ENCODE measurements around the gene COL20A1.

Gene COL20A1

DNA sequence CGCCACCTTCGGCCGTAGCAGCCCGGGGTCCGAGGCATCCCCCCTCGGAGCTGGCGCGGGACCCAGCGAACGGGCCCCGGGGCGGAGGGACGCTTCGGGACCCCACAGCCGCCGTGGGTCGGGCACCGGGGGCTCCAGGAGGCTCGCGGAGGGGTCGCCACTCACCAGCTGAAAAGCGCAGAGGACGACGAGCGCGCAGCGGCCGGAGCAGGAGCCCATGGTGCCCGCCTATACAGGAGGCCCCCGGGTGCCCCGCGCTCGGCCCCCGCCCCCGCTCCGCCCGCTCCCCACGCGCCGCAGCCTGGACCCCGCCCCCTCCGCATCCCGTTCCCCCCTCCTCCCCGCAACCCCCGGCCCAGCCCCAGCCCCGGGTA lies 38.8 kb upstream of the COL20A1 start, which contains the start of gene NKAIN4:
Gene NKAIN4, minus strand, starts transcription at position 232 of the 374 bp plus-strand sequence. Its CDS starts 13 bp downstream, at position 219.
- Histone ChIP-seq H3K9ac (ENCODE audit: low read length) (no peak within 1 kb of the TSS), H3K4me1 (ENCODE audit: control insufficient read depth, insufficient read depth, low read length) (no peaks in the 10 kb centered on the region), H3K9me3 (ENCODE audit: control insufficient read depth, low read length) (no peaks in the 10 kb centered on the region), H3K36me3 (ENCODE audit: control insufficient read depth, insufficient read depth, low read length) (no peaks in the 10 kb centered on the region), H3K4me3 (ENCODE audit: low read length) (no peak within 1 kb of the TSS), H3K27me3 (ENCODE audit: control insufficient read depth, insufficient read depth, low read length) (peaks cover 51% of the 10 kb centered on the region)

DNA sequence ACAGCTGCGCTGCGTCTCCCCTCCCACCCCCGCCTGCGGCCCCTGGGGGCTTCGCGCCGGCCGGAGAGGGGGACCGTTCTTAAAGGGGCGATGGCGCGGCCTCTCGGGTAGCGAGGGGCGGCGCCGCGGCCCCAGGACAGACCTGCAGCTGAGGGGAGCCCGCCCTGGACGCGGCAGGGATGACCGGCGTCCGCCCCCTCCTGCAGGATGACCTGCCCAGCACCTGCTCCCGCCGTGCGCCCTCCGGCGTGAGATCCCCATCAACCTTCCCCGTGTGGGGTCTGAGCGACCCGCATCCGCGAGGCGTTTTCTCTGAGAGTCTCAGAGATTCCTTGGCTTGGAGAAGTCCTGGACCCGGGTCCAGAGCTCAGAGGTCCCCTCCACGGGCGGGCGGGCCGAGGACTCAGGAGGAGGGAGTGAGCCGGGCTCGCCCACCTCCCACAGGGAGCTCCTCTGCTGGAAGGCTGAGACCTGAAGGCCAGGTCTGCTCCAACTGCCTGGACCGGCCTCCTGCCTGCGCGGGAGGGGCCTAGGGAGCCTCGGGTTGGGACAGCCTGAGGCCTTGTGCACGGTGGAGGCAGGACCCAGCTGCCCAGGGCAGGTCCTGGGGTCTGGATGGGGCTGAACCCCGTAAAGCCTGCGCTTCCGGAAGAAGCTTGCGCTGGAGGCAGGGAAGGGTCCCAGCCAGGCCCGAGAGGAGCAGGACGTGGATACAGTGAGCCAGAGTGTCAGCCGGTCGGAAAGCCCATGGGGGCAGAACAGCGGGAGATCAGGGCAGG lies 38.2 kb upstream of the COL20A1 start:
- Histone ChIP-seq H3K27me3 (ENCODE audit: control insufficient read depth, insufficient read depth, low read length) (peaks cover 48% of the 10 kb centered on the region), H3K9ac (ENCODE audit: low read length) (no peak overlapping the region), H3K9me3 (ENCODE audit: control insufficient read depth, low read length) (no peaks in the 10 kb centered on the region), H3K4me3 (ENCODE audit: low read length) (no peak overlapping the region), H3K4me1 (ENCODE audit: control insufficient read depth, insufficient read depth, low read length) (no peaks in the 10 kb centered on the region), H3K36me3 (ENCODE audit: control insufficient read depth, insufficient read depth, low read length) (no peaks in the 10 kb centered on the region)

DNA sequence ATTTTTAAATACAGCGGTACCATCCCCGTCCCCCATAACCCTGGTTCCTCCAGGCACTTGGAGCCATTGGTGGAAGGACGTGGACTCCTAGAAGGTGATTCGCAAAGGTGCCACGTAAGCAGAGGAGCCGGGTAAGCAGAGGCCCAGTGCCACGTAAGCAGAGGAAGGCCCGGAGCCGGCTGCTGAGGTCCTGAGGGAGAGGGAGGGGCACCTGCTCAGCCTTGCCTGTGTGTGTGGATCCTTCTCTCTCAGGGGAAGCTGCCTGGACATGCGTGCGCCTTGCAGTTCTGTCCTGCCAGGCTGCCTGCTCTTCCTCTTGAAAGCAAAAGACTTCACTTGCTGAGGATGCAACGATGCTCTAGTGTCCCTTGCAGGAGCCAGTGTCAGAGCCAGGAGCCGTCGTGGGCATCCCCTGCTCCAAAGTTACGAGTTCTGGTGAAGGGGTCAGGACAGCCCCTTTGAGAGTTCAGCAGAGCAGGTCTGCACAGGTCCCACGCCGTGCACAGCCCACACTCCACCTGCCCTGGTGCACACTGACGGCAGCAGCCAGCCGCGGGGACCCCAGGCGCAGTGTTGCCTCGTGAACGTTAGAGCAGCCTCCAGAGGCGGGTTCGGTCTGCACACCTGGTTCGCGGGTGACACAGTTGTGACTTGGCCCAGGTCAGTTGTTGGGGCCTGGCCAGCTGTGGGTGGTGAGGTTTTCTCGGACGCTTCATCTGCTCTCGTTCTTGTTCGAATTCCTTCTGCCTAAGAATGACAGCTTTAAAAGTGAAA lies 36.9 kb upstream of the COL20A1 start:
- Histone ChIP-seq H3K9me3 (ENCODE audit: control insufficient read depth, low read length) (no peaks in the 10 kb centered on the region), H3K27me3 (ENCODE audit: control insufficient read depth, insufficient read depth, low read length) (peaks cover 50% of the 10 kb centered on the region), H3K36me3 (ENCODE audit: control insufficient read depth, insufficient read depth, low read length) (no peaks in the 10 kb centered on the region), H3K4me3 (ENCODE audit: low read length) (no peak overlapping the region), H3K4me1 (ENCODE audit: control insufficient read depth, insufficient read depth, low read length) (no peaks in the 10 kb centered on the region), H3K9ac (ENCODE audit: low read length) (no peak overlapping the region)

DNA sequence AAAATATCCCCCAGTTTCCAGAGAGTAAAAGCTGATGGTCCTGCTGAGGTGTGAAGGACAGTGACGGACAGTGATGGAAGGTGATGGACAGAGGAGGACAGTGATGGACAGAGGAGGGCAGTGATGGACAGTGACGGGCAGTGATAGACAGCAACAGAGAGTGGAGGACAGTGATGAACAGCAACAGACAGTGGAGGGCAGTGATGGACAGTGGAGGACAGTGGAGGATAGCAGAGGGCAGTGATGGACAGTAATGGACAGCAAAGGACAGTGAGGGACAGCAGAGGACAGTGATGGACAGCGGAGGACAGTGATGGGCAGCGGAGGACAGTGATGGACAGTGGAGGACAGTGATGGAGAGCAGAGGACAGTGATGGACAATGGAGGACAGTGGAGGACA lies 36.0 kb upstream of the COL20A1 start:
- Histone ChIP-seq H3K36me3 (ENCODE audit: control insufficient read depth, insufficient read depth, low read length) (no peaks in the 10 kb centered on the region), H3K27me3 (ENCODE audit: control insufficient read depth, insufficient read depth, low read length) (peaks cover 56% of the 10 kb centered on the region), H3K9me3 (ENCODE audit: control insufficient read depth, low read length) (no peaks in the 10 kb centered on the region), H3K9ac (ENCODE audit: low read length) (no peak overlapping the region), H3K4me1 (ENCODE audit: control insufficient read depth, insufficient read depth, low read length) (no peaks in the 10 kb centered on the region), H3K4me3 (ENCODE audit: low read length) (no peak overlapping the region)

DNA sequence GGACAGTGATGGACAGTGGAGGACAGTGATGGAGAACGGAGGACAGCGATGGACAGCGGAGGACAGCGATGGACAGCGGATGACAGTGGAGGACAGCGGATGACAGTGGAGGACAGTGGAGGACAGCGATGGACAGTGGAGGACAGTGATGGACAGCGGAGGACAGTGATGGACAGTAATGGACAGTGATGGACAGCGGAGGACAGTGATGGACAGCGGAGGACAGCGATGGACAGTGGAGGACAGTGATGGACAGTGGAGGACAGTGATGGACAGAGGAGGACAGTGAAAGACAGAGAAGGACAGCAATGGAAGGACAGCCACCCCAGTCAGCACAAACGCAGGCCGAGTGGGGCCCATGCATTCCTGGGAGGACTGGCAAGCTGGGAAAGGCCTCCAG lies 35.4 kb upstream of the COL20A1 start:
- H3K27me3 ChIP-seq (ENCODE audit: control insufficient read depth, insufficient read depth, low read length) = peaks cover 53% of the 10 kb centered on the region
- H3K36me3 ChIP-seq (ENCODE audit: control insufficient read depth, insufficient read depth, low read length) = no peaks in the 10 kb centered on the region
- H3K4me3 ChIP-seq (ENCODE audit: low read length) = no peak overlapping the region
- H3K9ac ChIP-seq (ENCODE audit: low read length) = no peak overlapping the region
- no peaks in the 10 kb centered on the region for H3K4me1 ChIP-seq (ENCODE audit: control insufficient read depth, insufficient read depth, low read length)
- no peaks in the 10 kb centered on the region for H3K9me3 ChIP-seq (ENCODE audit: control insufficient read depth, low read length)

DNA sequence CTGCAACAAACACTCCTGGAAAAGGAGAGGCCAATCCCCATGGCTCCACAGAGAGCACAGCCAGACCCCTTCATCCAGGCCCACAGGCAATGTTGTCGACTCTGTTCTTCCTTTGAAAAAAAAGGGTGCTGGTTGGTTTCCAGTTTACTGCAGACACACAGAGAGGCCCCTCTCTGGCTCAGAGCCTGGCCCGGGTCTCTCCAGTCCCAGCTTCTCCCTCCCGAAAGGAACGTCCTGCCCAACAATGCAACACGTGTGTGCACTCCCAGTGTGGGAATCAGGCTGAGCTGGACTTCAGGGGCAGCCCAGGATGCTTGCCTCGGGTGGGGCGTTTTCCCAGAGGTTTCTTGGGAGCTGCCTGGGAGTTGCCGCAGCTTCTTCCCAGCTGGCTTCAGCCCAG lies 34.2 kb upstream of the COL20A1 start:
- no peak overlapping the region for H3K4me3 ChIP-seq (ENCODE audit: low read length)
- no peaks in the 10 kb centered on the region for H3K36me3 ChIP-seq (ENCODE audit: control insufficient read depth, insufficient read depth, low read length)
- H3K9me3 ChIP-seq (ENCODE audit: control insufficient read depth, low read length) = no peaks in the 10 kb centered on the region
- no peak overlapping the region for H3K9ac ChIP-seq (ENCODE audit: low read length)
- H3K27me3 ChIP-seq (ENCODE audit: control insufficient read depth, insufficient read depth, low read length) = peaks cover 44% of the 10 kb centered on the region
- H3K4me1 ChIP-seq (ENCODE audit: control insufficient read depth, insufficient read depth, low read length) = no peaks in the 10 kb centered on the region

DNA sequence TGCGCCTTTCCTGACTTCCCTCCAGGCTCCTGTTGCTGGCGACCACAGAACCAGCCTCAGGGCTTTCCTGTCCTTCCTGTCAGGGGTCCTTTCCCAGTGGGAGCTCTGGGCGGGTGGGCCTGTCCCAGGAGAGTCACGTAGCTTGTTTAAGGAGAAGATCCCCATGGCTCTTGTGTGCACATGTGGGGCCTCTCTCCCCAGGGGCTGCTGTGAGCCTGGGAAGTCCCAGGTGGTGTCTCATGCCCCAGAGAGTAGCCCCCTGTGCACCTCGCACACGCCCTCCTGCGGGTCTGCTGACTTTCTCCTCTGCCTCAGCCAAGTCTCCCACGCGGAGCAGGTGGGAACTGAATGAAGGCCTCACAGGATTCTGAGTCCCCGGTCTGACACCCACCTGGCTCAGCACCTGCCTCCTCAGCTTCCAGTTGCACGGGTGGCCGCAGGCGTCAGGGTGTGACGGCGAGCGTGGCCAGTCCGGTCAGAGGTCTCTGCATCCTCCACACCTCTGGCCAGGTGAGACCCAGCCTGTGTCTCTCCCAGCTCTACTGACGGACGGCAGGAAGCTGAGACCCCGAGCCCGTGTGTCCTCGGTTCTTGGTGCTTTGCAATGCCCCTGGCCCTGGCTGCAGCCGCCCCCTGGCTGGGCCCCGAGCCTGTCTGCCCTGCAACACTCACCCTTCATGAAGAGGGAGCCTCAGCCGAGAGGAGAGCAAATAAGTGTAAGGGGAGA lies 33.1 kb upstream of the COL20A1 start:
- no peaks in the 10 kb centered on the region for H3K4me1 ChIP-seq (ENCODE audit: control insufficient read depth, insufficient read depth, low read length)
- no peaks in the 10 kb centered on the region for H3K9me3 ChIP-seq (ENCODE audit: control insufficient read depth, low read length)
- peaks cover 43% of the 10 kb centered on the region for H3K27me3 ChIP-seq (ENCODE audit: control insufficient read depth, insufficient read depth, low read length)
- no peak overlapping the region for H3K4me3 ChIP-seq (ENCODE audit: low read length)
- no peaks in the 10 kb centered on the region for H3K36me3 ChIP-seq (ENCODE audit: control insufficient read depth, insufficient read depth, low read length)
- H3K9ac ChIP-seq (ENCODE audit: low read length) = no peak overlapping the region

DNA sequence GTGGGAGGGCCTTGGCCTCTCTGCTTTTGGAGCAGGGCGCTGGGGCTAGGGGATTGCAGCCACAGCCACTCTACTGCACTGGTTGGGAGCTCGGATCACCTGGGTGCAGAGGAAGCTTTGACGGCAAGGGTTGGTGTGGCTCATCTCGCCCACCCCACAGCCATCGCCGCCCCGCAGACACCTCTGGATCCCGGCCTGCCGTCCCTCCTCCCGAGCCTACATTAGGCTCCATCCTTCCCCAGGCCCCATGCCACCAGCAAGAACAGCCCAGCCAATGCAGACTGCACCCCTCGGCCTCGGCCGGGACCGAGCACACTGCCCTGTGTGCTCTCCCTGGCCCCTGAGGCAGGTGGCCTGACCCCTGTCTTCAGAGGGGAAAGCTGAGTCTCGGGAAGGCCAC lies 32.5 kb upstream of the COL20A1 start:
- H3K4me3 ChIP-seq (ENCODE audit: low read length) = no peak overlapping the region
- H3K27me3 ChIP-seq (ENCODE audit: control insufficient read depth, insufficient read depth, low read length) = peaks cover 37% of the 10 kb centered on the region
- H3K4me1 ChIP-seq (ENCODE audit: control insufficient read depth, insufficient read depth, low read length) = no peaks in the 10 kb centered on the region
- H3K36me3 ChIP-seq (ENCODE audit: control insufficient read depth, insufficient read depth, low read length) = no peaks in the 10 kb centered on the region
- no peaks in the 10 kb centered on the region for H3K9me3 ChIP-seq (ENCODE audit: control insufficient read depth, low read length)
- no peak overlapping the region for H3K9ac ChIP-seq (ENCODE audit: low read length)

DNA sequence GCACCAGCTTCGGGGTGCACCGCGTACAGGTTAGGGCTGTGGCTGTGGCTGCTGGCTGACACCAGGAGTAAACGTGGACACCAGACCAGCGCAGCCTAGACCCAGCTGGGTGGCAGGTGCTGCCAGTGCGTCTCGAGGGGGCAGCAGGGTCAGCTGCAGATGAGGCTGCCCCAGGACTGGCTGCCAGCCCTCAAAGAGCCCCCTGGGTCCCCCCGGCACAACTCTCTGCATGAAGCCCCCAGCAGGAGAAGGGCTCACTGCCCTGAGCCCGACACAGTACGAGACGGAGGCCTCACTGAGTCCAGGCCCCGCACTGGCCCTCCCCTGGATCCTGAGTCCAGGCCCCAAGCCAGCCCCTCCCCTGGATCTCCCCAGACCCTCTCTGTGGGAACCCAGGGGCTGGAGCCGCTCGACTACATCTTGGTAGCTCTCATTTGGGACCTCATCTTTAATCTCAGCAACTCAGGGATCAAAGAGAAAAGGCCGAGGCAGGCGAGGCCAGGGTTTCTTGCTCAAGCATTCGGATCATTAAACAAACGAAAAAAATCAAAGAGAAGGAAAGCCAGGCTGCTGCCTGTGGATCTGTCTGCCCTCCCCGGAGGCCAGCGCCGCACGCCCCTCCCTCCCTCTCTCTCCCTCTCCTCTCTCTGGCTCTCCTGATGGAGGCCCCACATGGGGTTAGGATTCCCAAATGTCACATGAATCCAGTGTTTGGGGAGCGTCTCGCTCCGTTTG lies 31.8 kb upstream of the COL20A1 start:
- no peak overlapping the region for H3K9ac ChIP-seq (ENCODE audit: low read length)
- H3K27me3 ChIP-seq (ENCODE audit: control insufficient read depth, insufficient read depth, low read length) = peaks cover 34% of the 10 kb centered on the region
- H3K4me3 ChIP-seq (ENCODE audit: low read length) = no peak overlapping the region
- no peaks in the 10 kb centered on the region for H3K36me3 ChIP-seq (ENCODE audit: control insufficient read depth, insufficient read depth, low read length)
- no peaks in the 10 kb centered on the region for H3K4me1 ChIP-seq (ENCODE audit: control insufficient read depth, insufficient read depth, low read length)
- no peaks in the 10 kb centered on the region for H3K9me3 ChIP-seq (ENCODE audit: control insufficient read depth, low read length)

DNA sequence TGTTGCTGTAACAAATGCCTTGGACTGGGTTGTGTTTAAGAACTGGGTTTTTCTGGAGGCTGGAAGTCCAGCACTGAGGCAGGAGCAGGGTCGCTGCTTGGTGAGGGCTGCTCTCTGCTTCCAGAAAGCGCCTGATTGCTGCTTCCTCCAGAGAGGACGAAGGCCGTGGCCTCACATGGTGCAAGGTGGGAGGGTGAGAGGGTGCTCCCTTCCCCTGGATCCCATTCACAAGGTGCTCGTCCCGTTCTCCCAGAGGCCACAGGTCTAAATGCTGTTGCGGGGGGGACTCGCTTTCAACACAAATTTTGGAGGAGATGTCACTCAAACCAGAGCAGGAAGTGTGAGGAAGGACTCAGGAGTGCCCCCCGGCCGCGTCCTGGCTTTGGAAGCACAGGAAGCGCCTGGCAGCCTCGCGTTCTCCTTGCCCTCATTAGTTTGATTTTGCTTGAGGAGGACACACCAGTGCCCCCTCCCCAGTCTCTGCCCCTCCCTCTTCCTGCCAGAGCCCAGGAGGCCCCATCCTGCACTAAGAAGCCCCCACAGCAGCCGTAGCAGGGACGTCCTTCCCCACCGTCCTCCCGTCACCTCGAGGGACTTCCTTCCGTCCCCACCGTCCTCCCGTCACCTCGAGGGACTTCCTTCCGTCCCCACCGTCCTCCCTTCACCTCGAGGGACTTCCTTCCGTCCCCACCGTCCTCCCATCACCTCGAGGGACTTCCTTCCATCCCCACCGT lies 31.0 kb upstream of the COL20A1 start:
- Histone ChIP-seq H3K27me3 (ENCODE audit: control insufficient read depth, insufficient read depth, low read length) (peaks cover 29% of the 10 kb centered on the region), H3K4me3 (ENCODE audit: low read length) (no peak overlapping the region), H3K36me3 (ENCODE audit: control insufficient read depth, insufficient read depth, low read length) (no peaks in the 10 kb centered on the region), H3K9me3 (ENCODE audit: control insufficient read depth, low read length) (no peaks in the 10 kb centered on the region), H3K4me1 (ENCODE audit: control insufficient read depth, insufficient read depth, low read length) (no peaks in the 10 kb centered on the region), H3K9ac (ENCODE audit: low read length) (no peak overlapping the region)

DNA sequence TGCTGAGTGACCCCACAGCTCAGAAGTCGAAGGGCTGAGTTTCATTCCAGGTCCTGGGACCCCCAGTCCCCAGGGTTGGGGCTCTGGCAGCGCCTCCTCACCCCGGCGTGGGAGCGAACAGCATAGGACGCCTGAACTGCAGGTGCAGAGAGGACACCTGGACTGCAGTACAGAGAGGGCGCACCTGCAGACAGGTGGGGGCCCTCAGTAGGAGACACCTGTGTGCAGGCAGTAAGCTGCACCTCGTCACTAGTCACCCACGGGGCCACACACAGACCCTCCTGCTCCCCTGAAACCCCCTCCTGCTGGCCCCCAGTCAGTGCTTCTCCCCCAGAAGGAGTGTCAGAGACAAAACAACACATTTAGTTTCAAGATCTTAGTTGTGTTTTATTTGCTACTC lies 30.1 kb upstream of the COL20A1 start:
- no peaks in the 10 kb centered on the region for H3K4me1 ChIP-seq (ENCODE audit: control insufficient read depth, insufficient read depth, low read length)
- H3K27me3 ChIP-seq (ENCODE audit: control insufficient read depth, insufficient read depth, low read length) = peaks cover 35% of the 10 kb centered on the region
- no peaks in the 10 kb centered on the region for H3K9me3 ChIP-seq (ENCODE audit: control insufficient read depth, low read length)
- no peak overlapping the region for H3K4me3 ChIP-seq (ENCODE audit: low read length)
- no peak overlapping the region for H3K9ac ChIP-seq (ENCODE audit: low read length)
- no peaks in the 10 kb centered on the region for H3K36me3 ChIP-seq (ENCODE audit: control insufficient read depth, insufficient read depth, low read length)
